Keratinocyte (primary cell): ENCODE results near the gene REPIN1.

ENCODE experiments used
- CTCF ChIP-seq, 3 experiments: IDR thresholded peaks in 1 of 3; conservative IDR thresholded peaks in 1 of 3; optimal IDR thresholded peaks in 1 of 3; 2 replicates in 2 of 3; 3 replicates in 1 of 3; pipeline versions ENCODE3 to v1.5.1; 2011; ENCODE audit warnings: low read length in 3 of 3, mild to moderate bottlenecking in 3 of 3, moderate library complexity in 2 of 3, control low read depth in 1 of 3, inconsistent platforms in 1 of 3; ENCODE audit not compliant: insufficient read depth in 2 of 3; ENCODE audit errors: extremely low read depth in 1 of 3
- EZH2 ChIP-seq: IDR thresholded peaks from one replicate; pipeline ENCODE4 v1.6.1; 2012; ENCODE audit warnings: inconsistent platforms, mild to moderate bottlenecking, low read length, moderate library complexity

DNA sequence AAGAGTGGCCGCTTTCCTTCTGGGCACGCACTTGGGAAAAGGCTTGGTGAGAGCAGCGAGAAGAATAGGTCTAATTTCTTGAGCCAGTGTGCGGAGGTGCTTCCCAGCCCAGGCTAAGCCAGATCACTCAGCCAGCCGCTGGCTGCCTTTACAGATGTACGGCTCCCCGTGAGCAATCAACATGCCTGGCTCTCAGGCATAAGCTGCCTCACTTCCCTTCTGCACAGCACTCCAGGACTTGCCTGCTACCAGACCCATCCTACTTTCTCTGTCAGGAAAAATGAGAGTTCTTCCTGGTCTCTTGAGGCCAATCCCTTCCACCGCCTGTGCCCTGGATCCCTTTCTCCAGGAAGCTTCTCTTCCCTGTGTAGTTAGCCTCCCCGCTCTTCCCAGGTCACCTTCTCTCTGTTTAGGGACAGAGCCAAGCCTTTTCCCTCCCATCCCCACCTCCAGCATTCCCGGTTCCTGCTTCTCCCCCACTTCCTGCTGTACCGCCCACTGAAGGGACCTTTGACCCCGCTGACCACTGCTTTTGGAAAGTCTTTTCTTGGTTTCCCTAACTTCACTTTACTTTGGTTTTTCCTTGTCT, 44.2 kb upstream of the REPIN1 start:
- no peak for TF ChIP-seq CTCF (optimal IDR thresholded peaks at IDR 0.05 in 1 of 3, IDR thresholded peaks at IDR 0.05 in 1 of 3, conservative IDR thresholded peaks at IDR 0.05 in 1 of 3; ENCODE audit: extremely low read depth in 1 of 3, insufficient read depth in 2 of 3, low read length in 3 of 3)
- peak; percentile 11 for TF ChIP-seq EZH2
